Vein endothelial cell (primary cell): Measurements from ENCODE around the gene KCNE1. TPM values are rescaled to one million over a fixed set of nuclear protein-coding genes. Genes with fewer than 3 reads are reported as not detected.

Source experiments
- small RNA-seq: library from RNA; depleted of rRNA; stranded (forward); fragments of <200 nt; gene quantifications from one replicate; pipeline ENCODE3, GENCODE V24; 2012
- total RNA-seq: library from RNA; depleted of rRNA; stranded (reverse); fragments of >200 nt; gene quantifications from 2 replicates; pipeline ENCODE4 v1.2.3, GENCODE V29; 2012

The KCNE1 gene
- 0.10 TPM in 1 of 2 replicates, not detected in the other for total RNA-seq

DNA sequence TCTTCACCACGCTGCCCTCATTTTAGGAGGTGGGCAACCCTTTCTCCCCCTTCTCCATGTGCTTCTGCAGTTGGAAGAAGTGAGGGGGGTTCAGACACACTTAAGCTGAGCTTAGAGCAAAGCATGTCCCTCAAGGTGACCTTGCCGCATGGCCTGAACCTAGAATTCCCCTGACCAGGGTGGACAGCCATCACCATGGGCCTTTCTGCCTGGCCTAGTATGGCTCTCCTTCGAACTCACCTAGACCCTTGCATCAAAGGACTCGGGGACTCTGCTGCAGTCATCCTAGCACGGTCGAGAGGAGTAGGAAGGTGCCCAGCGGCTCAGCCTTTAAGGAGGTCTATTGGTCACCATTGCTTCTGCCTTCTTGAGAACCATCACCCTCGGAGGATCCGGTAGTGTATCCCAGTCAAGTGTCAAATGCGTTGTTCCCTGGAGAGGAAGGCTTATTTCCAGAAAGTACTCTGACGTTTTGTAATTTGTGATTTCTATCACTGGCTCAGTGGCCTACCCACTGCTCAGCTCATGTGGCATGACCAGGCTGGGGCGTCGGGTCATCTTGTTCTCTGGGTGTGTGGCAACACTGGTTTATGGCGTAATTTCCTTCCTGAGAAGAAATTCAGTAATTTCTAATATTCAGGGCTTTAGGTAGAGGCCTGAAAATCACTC lies at the start of gene KCNE1:
KCNE1 (minus strand) TSS at position 424 of the 669 bp plus-strand sequence. CDS start 62,576 bp downstream, outside the sequence.

DNA sequence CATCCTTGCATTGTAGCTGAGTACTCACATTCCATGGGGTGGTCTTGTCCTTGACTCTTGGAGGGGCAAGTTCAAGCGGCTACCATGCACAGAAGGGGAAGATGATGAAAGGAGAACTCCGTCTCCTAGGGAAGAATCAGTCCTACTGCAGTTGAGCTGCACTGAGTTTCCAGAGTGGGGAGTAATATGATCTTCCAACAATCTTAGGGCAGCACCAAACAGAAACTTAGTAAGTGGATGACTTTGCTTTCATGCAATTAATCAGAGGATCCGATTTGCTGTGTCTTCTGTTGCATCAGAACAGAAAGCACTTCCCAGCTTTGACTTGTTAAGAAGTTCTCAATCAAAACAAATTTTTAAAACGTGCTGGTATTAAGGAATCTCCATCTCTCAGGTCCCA lies 88.2 kb downstream of the KCNE1 start, which contains the start of gene SMIM34:
SMIM34 (minus strand) TSS at position 147 of the 400 bp plus-strand sequence; CDS start at position 35, 112 bp downstream.

Small RNAs within 50 kb of the gene (small RNA-seq; reads per million reads assigned to genes)
- not detected for gene RF00614

Other genes starting within 250 kb of the KCNE1 start
- gene KCNE2, start 148.2 kb downstream of the KCNE1 start, total RNA-seq, result not detected in 2 replicates
- 4.4 and 8.8 TPM in 2 replicates for gene SMIM11, start 136.7 kb downstream of the KCNE1 start, total RNA-seq
- not detected in 2 replicates for gene SMIM34, start 88.3 kb downstream of the KCNE1 start, total RNA-seq
- 18.9 and 22.7 TPM in 2 replicates for gene RCAN1, start 102.9 kb upstream of the KCNE1 start, total RNA-seq
- under 0.01 TPM in 1 of 2 replicates, not detected in the other for gene CLIC6, start 156.8 kb upstream of the KCNE1 start, total RNA-seq